ENCODE measurements around the gene NELL2.
"Not testable (repeated sequence)": the region's sequence is repeated elsewhere in the genome, so short reads cannot be mapped to it uniquely, and the experiment has no call there.

Gene NELL2

DNA sequence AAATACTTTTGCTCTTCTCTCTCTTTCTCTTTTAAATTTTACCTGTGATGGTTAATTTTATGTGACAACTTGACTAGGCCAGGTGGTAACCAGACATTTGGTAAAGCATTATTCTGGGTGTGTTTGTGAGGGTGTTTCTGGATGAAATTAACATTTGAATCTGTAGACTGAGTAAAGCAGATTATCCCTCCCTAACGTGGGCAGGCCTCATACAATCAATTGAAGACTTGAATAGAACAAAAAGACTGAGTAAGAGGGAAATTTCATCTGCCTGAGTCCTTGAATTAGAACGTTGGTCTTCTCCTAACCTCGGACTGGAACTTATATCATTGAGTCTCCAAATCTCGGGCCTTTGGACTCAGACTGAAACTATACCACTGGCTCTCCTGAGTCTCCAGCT lies 182.1 kb downstream of the NELL2 start:
- DNase-seq = no peak

DNA sequence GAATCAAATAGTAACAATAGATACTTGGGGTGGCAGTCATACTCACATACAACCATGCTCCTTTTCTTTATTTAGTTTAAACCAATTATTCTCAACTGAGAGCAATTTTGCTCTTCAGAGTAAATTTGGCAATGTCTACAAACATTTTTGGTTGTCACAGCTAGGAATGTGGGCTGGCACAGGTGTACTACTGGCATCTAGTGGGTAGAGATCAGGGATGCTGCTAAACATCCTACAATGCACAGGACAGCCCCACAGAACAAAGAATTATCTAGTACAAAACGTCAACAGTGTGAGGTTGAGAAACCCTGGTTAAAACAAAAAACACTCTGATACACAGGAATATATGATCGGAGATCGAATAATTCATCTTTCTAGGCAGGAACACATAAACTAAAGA lies 186.5 kb downstream of the NELL2 start:
- no peak for DNase-seq

DNA sequence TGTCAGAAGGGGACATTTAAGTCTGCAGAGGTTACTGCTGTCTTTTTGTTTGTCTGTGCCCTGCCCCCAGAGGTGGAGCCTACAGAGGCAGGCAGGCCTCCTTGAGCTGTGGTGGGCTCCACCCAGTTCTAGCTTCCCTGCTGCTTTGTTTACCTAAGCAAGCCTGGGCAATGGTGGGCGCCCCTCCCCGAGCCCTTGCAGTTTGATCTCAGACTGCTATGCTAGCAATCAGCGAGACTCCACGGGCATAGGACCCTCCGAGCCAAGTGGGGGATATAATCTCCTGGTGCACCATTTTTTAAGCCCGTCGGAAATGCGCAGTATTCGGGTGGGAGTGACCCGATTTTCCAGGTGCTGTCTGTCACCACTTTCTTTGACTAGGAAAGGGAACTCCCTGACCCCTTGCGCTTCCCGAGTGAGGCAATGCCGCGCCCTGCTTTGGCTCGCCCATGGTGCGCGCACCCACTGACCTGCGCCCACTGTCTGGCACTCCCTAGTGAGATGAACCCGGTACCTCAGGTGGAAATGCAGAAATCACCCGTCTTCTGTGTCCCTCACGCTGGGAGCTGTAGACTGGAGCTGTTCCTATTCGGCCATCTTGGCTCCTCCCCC lies 189.2 kb downstream of the NELL2 start:
- not testable (repeated sequence) for DNase-seq

DNA sequence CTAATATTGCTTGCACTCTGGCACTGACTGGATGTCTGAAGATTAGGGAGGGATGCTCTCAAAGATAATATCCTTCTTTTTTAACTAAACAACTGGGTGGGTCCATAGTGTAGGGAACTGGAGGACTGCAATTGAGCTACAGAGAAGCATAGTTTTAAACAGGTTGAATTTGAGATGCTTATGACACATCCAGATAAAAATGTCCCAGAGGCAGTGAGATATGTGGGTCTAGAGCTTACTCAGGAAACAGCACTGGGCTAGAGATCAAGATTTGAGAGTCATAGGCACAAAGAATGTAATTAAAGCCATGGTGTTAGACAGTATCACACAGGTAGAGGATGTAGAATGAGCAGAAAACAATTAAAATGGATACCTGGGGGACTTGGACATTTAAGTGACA lies 198.4 kb downstream of the NELL2 start:
- no peak for DNase-seq

DNA sequence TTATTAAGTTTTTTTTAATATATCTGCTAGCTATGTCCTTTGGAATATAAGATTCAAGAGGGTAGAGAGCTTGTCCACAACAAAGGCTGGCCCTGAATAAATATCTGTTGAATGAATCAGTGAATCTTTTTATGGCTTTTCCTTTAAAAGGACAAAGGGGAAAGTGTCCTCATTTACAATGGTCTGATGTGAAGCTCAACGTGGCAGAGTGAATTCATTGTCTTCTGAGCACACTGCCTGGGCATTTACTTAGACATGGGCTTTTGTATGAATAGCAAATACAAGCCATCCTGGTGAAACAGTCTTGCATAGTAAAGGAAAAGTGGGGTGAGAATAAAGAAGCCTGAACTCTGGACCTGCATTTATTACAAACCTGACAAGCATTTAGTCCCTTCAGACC lies 201.2 kb downstream of the NELL2 start:
- DNase-seq = no peak

DNA sequence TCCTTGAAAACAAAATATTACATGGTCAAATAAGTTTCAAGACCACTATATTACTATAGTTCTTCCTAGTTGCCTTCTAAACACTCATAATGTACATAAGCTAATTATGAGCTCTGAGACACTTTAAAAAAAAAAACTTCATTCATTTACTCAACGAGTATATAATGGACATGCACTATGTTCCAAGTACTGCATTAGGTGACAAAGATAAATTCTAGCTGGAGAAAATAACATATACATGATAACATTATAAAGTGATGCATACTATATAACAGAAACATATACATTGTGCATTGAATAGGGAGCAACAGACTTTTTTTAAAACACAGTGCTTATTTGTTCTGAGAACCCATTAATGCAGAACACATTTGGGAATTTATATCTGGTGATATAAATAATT lies 202.3 kb downstream of the NELL2 start:
- DNase-seq = no peak

DNA sequence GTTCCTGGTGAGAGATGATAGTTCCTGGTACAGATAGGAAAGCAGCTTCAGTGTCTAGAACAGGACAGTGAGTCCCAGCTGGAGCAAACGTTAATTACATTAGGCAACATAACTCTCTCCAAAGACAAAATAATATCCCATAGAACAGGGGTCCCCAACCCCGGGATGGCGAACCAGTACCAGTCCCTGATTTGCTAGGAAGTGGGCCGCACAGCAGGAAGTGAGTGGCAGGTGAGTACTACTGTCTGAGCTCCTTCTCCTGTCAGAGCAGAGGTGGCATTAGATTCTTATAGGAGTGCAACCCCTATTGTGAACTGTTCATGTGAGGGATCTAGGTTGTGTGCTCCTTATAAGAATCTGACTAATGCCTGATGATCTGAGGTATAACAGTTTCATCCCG lies 204.1 kb downstream of the NELL2 start:
- DNase-seq = no peak

DNA sequence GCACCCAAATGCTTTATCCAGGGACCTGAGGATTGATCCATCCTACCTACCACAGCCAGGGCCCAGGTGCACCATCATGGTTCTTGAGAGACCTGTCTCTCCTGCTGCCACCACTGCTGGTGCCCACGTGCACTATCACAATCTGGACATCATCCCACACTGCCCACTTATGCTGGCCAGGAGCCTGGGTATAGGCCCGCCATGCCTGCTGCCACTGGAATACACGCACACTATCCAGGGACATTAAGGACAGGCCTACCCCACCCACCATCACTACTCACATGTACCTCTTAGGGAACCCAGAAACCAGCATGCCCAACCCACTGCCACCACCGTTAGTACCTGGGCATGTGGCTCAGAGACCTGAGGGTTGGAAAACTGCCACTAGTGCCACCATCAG lies 207.7 kb downstream of the NELL2 start:
- no peak for DNase-seq

DNA sequence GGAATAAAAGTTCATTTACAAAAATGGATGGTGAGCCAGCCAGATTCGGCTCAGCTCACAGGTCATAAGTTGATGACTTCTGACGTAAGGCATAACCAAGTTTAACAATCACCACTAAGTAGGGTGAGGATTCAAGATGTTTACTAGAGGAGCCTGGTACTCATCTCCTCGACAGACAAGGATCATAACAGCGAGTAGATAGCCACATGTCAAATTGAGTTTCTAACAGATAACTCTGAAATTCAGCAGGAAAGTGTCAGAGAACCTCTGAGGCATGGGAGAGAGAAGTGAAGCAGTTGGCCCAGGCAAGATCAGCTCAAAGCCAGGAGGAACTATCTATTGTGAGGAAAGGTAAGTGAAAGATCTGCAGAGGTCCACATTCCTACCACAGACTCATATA lies 208.7 kb downstream of the NELL2 start:
- DNase-seq = no peak

DNA sequence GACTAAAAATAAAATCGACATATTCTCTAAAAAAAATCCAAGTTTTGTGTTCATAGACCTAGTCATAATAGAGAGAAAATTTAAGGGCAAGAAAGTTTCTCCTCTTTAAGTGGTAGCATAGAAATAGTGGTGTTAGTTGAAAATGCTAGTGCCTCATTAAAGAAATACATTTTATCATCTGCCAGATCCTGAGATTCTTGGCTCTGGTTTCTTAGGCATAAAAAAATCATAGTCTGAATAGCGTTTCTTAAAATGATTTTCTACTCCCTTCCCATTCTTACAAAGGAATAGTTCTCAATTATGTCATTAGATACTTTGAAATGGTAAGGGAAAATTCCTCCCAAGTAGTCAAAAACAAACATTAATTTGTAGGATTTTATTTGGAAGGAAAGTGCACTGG lies 212.8 kb downstream of the NELL2 start:
- no peak for DNase-seq

DNA sequence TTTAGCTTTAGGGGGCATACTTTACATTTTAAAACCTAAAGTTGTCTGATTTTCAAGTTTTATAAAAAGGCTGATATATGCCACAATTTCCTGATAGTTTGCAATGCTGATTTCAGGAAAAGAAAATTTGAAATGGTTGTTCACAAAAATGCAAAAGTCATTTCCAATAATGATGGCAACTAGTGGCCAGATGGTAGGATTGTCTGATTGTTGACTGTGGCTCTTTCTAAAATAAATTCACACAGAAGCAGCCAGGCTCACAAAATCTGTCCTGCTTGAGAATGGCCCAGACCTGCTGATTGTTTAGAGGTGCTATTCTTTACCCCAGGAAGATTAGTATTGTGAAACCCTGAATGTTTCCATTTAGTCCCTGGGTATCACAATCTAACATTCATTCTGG lies 220.3 kb downstream of the NELL2 start:
- no peak for DNase-seq

DNA sequence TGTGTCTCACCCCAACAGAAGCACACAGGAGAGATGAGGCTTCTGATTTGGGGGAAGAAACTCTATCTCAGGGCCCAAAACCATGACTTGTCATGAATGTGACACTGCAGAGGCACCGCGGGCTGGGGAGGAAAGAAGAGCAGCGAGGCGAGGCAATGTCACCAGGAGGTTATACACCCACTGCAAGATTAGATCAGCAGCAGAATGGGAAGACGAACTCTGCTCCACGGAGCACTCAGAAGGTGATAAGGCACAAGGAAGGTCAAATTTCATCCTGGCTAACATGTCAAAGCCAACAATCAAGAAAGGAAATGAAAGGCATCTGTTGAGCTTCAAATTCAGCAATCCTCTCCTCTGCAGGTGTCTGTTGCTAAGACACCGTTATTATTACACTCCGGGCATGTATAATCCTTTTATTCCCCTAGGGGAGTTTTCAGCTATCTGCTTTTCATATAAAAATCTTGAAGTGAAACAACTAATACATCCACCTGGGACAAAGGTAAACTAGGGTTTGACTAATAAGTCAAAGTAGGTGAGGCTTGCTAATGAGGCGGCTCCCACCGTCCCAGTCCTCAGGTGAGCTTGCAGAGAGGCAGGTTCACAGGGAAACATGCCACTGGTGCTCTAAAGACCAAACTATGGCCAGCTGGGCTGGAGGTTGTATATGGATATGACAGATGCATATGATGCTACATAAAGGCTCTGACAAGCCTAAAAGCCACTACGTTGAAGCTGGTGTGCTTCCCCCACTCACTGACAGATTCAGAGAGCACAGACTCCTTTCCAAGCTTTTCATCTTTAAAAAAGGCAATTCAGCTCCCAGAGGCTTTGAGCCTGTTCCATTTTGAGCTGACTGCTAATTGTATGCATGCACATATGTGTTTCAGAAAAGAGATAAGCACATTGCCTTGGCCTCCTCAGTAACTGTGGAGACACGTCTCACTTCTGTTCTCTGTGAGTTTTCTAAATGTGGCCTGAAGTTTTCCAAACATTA lies 221.2 kb downstream of the NELL2 start:
- DNase-seq = no peak

DNA sequence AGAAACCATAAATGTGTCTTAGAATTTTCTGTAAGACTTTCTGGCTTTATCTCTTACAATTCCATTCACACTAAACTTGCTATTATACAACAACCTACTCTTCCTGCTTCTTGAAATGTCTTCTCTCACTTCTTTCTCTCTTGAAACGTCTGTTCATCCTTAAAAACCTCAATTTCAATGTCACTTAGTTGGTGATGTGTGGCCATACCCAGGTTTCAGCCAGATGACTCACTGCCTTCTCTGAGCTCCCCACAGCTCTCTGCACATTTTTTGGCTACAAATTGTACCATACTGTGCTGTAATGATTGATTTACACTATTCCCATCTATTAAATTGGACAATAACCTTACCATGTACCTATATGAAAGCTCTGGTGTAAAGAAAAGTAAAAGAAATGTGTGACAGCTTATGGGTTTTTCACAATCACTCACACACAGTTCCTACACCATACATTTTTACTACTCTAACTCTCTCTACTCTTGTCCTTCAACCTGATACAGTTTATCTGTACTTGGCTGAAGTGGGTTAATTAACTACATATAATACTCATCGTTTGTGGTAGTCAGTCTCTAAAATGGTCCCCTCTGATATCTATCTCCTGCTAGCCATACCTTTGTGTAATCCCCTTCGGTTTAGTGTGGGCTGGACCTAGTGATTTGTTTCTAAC lies 222.1 kb downstream of the NELL2 start:
- no peak for DNase-seq

DNA sequence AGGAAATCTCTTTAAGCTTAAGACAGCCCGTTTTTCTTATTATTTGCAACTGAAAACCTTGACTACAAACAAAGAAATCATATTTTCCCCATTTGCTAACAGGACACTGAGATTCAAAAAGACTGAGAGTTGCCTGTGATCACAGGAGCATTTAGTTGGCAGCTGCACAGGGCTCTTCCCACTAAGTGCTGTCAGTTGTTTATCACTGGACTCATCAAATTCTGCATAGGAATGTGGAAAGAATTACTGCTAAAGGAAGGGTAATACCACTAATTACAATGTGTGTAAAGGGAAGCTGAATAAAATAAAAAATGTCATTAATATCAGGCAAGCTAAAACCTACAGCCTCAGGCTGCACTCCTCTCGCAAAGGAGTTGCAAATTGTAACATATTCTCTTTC lies 226.4 kb downstream of the NELL2 start:
- DNase-seq = no peak

DNA sequence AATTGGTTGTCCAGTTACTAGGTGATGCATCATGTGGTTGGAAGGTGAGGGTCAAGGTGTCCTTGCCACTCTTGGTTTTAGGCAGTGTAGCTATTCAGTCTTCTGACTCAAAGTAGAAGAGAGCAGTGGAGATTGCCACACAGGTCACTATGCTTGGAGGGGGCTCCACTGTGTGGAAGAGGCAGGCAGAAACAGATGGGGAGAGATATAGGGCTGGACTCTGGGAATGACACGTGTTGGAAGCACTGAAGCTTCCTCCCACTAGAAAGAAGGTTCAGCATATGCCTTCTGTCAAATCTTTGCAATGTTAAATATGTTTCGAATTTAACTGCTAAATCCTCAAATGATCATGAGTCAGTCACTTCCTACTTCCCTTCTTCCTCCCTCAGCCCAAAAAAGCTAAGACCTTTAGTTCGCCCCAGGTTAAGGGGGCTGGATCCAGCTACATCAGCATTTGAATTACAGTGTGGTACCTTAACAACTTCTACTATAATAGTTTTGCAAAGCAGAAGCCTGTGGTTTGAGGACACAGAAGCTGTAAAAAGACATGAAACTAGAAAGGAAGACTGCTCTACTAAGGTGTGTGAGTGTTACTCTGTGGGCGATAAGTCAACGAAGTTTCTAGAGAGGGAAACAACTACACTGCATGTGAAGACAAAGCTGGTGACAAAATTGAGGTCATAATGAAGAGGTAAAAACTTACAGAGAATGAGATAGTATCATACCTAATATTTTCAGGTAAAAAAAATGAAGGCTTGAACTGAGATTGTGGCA lies 228.0 kb downstream of the NELL2 start:
- no peak for DNase-seq

DNA sequence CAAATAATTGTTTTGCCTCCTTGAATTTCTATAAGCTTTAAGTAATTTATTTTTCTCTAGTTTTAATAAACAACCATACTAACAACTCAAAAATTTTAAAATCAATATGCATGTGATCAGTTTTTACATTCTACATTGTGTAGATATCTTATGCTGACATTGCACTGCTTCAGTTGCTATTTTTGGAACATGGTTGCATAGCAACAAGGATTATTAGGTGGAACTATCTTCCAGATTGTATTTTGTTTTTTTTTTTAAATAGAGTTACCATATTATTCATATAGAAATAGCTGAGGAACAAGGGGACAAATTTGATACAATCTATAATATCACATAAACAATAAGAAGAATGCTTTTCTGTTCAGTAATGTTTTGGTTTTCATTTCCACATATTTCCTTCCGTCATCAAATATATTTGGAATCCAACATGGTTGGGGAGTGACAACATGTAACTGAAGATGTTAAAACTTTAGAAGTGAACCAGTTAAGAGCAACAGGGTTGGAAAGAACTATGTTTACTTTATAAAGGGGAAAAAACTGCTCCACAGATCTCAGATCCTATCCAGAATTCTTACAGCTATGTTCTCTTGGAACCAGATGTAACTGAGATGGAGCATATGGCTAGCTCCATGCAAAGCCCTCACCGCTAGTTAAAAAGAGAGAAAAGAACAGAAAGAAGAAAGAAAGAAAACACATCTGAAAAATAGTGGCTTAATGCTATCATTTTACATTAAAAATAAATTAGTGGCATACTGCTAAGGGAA lies 235.5 kb downstream of the NELL2 start:
- no peak for DNase-seq

DNA sequence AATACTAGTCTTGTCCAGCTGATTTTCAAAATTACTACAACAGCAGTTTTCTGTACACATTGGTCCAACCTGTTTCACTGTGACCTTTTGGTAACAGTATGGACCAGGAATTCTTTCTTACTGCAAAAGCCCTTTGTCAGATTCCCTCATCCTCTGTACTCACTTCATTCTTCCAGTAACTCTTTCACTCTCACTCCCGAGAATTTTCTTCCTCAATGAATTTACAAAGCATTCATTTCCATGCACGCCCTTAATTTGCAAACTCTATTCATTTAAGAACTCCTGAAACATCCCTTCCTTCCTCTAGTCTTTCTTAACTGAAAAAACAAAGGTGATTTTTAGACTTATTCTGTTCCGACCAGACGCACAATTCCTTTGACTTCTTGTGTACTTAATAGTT lies 238.2 kb downstream of the NELL2 start:
- DNase-seq = no peak

DNA sequence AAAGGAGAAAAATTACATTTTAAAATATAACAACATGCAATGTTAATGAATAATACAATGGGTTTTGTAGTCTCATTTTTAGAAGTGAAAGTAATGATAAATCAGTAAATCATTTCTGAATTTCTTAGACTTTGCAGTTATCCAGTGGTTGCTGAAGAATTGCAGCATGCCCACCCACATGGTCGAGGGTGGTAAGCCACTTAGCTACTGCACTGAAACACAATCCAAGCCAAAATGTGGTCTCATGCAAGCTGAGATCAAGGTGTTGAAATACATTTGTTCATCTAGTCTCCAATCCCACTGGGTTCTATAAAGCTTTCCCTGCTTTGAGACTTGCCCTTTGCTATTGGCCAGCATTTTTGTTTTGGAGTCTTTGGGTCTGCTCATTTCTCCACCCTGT lies 247.9 kb downstream of the NELL2 start:
- peak; percentile 1 for DNase-seq

DNA sequence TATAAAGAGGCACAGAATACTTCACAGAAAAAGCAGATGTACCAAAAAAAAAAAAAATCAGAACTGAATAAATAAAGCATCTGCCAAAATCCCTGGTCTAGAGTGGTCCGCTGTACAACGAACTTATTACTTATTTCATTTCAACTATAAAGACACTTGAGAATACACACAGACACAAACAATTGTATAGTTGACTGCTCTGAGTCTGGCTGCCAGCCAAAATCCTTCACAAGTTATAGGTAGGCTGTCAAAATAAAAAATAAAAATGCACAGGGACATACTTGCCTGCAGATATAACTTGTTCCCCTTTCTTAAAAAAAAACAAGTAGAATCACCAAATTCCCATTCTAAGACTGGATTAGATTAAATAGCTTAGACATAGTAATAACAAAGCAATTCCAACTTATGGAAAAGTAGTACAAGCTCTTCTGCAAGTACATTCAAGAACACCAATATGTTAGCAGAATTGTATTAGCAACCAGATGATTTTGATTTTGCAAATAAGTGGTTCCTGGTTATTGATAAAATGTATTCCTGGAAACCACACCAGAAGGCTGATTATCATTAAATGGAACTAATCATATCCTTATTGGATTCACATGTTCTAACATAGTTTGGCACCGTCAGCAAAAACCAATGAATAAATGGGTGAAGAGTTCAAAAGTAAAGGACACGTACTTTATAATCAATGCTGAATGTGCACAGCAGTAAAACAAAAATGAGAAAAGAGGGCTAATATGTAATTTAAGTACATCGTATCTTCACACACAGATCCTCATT lies 248.5 kb downstream of the NELL2 start:
- no peak for DNase-seq

DNA sequence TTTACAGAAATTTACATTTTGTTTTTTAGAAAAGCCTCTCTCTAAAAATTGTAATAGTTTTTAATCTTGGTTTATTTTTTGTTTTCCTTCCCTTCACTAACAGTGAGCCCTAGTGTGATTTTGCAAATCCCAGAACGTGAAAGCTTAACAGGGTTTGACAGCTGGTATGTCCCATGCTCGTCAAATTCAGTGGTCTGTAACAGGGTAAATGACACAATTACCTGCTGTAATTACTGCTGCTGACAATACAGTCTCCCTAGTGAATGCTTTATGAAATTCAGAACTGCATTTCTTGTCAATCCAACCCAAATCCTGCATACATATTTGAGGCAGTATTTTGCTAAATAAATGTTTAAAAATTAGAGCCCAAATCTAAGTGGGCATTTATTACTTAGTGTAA lies 249.2 kb downstream of the NELL2 start:
- DNase-seq = no peak

DNA sequence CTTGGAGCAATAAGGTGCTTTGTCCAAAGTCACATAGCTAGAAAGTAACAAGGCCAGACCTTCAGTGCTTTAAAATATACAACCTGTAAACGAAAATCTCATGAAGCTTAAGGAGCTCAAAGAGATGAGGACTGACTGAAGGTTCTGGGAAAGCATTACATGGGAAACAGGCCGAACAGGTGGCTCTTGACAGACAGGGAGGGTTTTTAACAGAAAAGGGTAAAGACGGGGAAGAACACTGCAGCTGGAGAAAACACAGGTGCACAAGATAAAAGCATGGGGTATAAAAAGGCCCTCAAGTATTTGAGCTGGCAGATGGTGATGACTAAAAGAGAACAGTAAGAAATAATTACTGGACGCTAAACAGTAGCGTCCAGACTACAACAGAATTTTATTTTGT lies 257.2 kb downstream of the NELL2 start:
- no peak for DNase-seq

Measured in fibroblast of skin of scalp (primary cell).